ENCODE data around the gene PTBP2.

Gene PTBP2

DNA sequence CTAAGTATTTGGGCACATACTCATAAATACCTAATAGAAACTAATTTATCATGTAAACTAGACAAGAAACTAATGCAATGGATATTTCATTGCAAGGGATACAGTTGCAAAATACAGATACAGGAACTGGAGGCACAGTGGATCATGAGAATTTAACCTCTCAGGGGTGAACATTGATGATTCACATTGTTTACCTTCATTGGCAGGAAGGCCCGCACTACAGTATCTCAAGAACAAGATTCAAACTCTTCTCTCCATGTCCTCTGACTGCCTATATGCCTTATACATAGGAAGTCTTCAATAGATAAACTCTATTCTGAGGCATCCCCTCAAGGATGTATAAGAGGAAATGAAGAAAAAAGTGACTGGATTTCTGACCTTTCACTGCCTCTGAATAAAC is 18.4 kb upstream of the PTBP2 start:
- H3K27me3 ChIP-seq (ENCODE audit: low read depth, low read length), result no peaks in the 10 kb centered on the region
- H3K9ac ChIP-seq (ENCODE audit: low read length), result no peak overlapping the region
- H3K27ac ChIP-seq (ENCODE audit: low read length), result no peak overlapping the region
- H3K79me2 ChIP-seq (ENCODE audit: low read length), result no peaks in the 10 kb centered on the region
- H3K4me3 ChIP-seq (ENCODE audit: low read length), result no peak overlapping the region
- H4K20me1 ChIP-seq (ENCODE audit: insufficient read depth, low read length), result no peaks in the 10 kb centered on the region
- H3K4me1 ChIP-seq (ENCODE audit: low read length), result no peaks in the 10 kb centered on the region
- H3K36me3 ChIP-seq (replicated peaks; ENCODE audit: low read depth, low read length), result no peaks in the 10 kb centered on the region
- no peaks in the 10 kb centered on the region for H3K9me3 ChIP-seq (ENCODE audit: insufficient read depth, low read length)
- no peak overlapping the region for H3K4me2 ChIP-seq (ENCODE audit: low read length)
- TF ChIP-seq EZH2phosphoT487 (IDR thresholded peaks at IDR 0.05; ENCODE audit: low read depth), result no peak
- H2AFZ ChIP-seq (ENCODE audit: low read depth, low read length), result no peak overlapping the region

DNA sequence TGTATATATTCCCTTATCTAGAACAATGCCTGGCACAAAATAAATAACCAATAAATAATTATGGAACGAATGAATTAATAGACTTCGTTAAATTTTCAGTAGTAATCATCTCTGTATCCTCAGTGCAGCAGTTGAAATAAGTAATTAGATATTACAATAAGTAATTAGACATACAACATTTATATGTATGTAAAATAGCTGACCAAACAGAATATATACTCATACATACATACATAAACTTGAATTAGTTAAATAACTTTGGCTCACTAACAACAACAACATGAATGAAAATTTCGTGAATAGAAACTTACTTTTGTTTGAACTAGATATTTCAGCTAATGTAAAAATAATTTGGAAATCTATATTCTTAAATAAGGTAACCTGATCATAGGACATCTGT is 14.6 kb upstream of the PTBP2 start:
- Histone ChIP-seq H3K27ac (ENCODE audit: low read length) (no peak overlapping the region), H3K4me2 (ENCODE audit: low read length) (no peak overlapping the region), H4K20me1 (ENCODE audit: insufficient read depth, low read length) (no peaks in the 10 kb centered on the region), H3K9ac (ENCODE audit: low read length) (no peak overlapping the region), H3K9me3 (ENCODE audit: insufficient read depth, low read length) (no peaks in the 10 kb centered on the region), H3K27me3 (ENCODE audit: low read depth, low read length) (no peaks in the 10 kb centered on the region), H3K79me2 (ENCODE audit: low read length) (no peaks in the 10 kb centered on the region), H3K36me3 (replicated peaks; ENCODE audit: low read depth, low read length) (no peaks in the 10 kb centered on the region), H3K4me1 (ENCODE audit: low read length) (no peaks in the 10 kb centered on the region), H3K4me3 (ENCODE audit: low read length) (no peak overlapping the region), H2AFZ (ENCODE audit: low read depth, low read length) (no peak overlapping the region)
- TF ChIP-seq, protein P1, sequence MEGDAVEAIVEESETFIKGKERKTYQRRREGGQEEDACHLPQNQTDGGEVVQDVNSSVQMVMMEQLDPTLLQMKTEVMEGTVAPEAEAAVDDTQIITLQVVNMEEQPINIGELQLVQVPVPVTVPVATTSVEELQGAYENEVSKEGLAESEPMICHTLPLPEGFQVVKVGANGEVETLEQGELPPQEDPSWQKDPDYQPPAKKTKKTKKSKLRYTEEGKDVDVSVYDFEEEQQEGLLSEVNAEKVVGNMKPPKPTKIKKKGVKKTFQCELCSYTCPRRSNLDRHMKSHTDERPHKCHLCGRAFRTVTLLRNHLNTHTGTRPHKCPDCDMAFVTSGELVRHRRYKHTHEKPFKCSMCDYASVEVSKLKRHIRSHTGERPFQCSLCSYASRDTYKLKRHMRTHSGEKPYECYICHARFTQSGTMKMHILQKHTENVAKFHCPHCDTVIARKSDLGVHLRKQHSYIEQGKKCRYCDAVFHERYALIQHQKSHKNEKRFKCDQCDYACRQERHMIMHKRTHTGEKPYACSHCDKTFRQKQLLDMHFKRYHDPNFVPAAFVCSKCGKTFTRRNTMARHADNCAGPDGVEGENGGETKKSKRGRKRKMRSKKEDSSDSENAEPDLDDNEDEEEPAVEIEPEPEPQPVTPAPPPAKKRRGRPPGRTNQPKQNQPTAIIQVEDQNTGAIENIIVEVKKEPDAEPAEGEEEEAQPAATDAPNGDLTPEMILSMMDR (IDR thresholded peaks at IDR 0.05; ENCODE audit: low read depth, low read length), result no peak
- TF ChIP-seq EZH2phosphoT487 (IDR thresholded peaks at IDR 0.05; ENCODE audit: low read depth), result no peak

DNA sequence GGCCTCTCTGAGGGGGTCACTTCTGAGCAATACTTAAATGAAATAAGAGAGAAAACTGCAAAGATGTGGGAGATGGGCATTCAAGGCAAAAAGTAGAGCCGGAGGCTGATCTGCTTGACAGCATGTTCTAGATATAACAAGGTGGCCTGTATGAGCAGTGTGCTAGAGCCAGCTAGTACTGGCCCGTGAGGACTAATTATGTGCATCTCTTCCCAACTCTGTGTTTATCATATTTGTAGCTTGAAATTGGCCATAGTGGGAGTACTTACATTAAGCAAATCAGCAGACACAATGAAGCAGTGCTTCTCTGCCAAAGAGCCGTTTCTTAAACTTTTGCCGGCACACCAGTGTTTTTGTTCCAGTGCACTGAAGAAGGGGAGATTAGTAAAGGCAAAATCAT is 13.1 kb upstream of the PTBP2 start:
- H3K9ac ChIP-seq (ENCODE audit: low read length), result no peak overlapping the region
- H3K4me2 ChIP-seq (ENCODE audit: low read length), result no peak overlapping the region
- no peaks in the 10 kb centered on the region for H3K36me3 ChIP-seq (replicated peaks; ENCODE audit: low read depth, low read length)
- no peaks in the 10 kb centered on the region for H3K9me3 ChIP-seq (ENCODE audit: insufficient read depth, low read length)
- no peak overlapping the region for H3K27ac ChIP-seq (ENCODE audit: low read length)
- H3K4me1 ChIP-seq (ENCODE audit: low read length), result no peaks in the 10 kb centered on the region
- no peak overlapping the region for H3K4me3 ChIP-seq (ENCODE audit: low read length)
- H3K79me2 ChIP-seq (ENCODE audit: low read length), result no peaks in the 10 kb centered on the region
- H4K20me1 ChIP-seq (ENCODE audit: insufficient read depth, low read length), result no peaks in the 10 kb centered on the region
- H3K27me3 ChIP-seq (ENCODE audit: low read depth, low read length), result no peaks in the 10 kb centered on the region
- H2AFZ ChIP-seq (ENCODE audit: low read depth, low read length), result no peak overlapping the region
- no peak for TF ChIP-seq EZH2phosphoT487 (IDR thresholded peaks at IDR 0.05; ENCODE audit: low read depth)
- TF ChIP-seq, protein P1 (IDR thresholded peaks at IDR 0.05; ENCODE audit: low read depth, low read length), result no peak

DNA sequence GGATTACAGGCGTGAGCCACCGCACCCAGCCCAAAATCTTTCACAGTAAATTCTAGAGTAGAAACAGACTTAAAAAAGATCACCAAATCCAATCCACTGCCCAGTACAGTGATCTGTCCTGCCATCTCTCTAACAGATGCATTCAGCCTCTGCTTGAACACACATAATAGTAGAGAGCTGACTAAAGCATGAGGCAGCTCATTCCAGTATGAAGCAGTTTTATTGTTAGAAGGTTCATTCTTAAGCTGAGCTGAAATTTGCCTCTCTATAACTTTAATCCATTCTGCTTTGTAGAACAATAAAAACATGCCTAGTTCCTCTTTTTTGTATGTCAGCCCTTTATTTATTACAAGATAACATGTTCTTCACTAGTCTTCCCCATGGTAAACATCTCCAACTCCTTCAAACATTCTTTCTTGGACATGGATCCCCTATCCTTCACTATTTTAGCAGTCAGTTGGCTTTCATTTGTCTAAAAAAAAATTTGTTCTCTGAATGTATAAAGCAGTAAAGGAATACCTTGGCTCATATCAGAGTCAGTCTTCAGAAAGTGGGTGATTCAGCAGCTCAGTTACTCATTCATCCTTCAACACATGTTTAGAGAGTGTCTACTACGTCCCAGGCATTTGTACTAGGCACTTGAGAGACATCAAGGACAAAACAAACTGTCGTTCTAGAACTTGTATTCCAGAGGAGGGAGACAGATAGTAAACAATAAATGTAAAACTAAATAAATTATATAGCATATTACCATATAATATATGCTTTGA is 10.7 kb upstream of the PTBP2 start:
- no peaks in the 10 kb centered on the region for H3K36me3 ChIP-seq (replicated peaks; ENCODE audit: low read depth, low read length)
- H3K4me2 ChIP-seq (ENCODE audit: low read length), result no peak overlapping the region
- H3K9ac ChIP-seq (ENCODE audit: low read length), result no peak overlapping the region
- H4K20me1 ChIP-seq (ENCODE audit: insufficient read depth, low read length), result no peaks in the 10 kb centered on the region
- no peaks in the 10 kb centered on the region for H3K79me2 ChIP-seq (ENCODE audit: low read length)
- H3K9me3 ChIP-seq (ENCODE audit: insufficient read depth, low read length), result no peaks in the 10 kb centered on the region
- TF ChIP-seq, protein P1 (IDR thresholded peaks at IDR 0.05; ENCODE audit: low read depth, low read length), result no peak
- no peak for TF ChIP-seq EZH2phosphoT487 (IDR thresholded peaks at IDR 0.05; ENCODE audit: low read depth)
- H3K4me3 ChIP-seq (ENCODE audit: low read length), result no peak overlapping the region
- H3K4me1 ChIP-seq (ENCODE audit: low read length), result no peaks in the 10 kb centered on the region
- no peak overlapping the region for H2AFZ ChIP-seq (ENCODE audit: low read depth, low read length)
- no peaks in the 10 kb centered on the region for H3K27me3 ChIP-seq (ENCODE audit: low read depth, low read length)
- no peak overlapping the region for H3K27ac ChIP-seq (ENCODE audit: low read length)

Data from OCI-LY3 (cell line).